Stimulated activated CD8-positive, alpha-beta memory T cell treated with anti-CD3 and anti-CD28 coated beads, Interleukin-12 subunit alpha, Interleukin-12 subunit beta, amount 100 ng/mL, for 4 hours (primary cell): ENCODE results near the gene UTP25.
"Not testable (repeated sequence)": the region's sequence is repeated elsewhere in the genome, so short reads cannot be mapped to it uniquely, and the experiment has no call there.

Experiments
- DNase-seq: peaks from one replicate; pipeline ENCODE4 v3.0.0-alpha.2; 2020; ENCODE audit warnings: low read depth

Gene UTP25

DNA sequence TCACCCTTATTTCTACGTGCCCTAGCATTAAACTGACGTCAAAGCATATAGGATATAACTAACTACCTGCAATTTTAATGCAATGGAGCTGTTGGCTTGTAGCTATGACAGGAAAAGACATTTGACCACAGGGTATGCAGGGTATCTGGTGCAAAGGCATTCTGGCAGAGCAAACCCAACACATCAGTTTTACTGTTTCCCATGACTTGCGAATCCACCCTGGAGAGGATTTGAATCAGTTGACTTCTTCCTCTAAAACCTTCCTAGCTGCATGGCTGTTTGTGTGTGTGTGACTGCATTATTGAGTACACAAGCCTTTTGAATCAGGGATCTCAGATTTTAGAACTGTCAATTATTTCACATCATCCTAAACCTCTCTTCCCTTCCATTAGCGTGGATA, 68.6 kb downstream of the UTP25 start:
- DNase-seq: no peak

DNA sequence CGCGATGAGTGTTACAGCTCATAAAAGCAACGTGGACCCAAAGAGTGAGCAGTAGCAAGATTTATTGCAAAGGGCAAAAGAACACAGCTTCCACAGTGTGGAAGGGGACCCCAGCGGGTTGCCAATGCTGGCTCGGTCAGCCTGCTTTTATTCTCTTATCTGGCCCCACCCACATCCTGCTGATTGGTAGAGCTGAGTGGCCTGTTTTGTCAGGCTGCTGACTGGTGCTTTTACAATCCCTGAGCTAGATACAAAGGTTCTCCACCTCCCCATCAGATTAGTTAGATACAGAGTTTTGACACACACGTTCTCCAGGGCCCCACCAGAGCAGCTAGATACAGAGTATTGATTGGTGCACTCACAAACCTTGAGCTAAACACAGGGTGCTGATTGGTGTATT, 70.5 kb downstream of the UTP25 start:
- DNase-seq: not testable (repeated sequence)

DNA sequence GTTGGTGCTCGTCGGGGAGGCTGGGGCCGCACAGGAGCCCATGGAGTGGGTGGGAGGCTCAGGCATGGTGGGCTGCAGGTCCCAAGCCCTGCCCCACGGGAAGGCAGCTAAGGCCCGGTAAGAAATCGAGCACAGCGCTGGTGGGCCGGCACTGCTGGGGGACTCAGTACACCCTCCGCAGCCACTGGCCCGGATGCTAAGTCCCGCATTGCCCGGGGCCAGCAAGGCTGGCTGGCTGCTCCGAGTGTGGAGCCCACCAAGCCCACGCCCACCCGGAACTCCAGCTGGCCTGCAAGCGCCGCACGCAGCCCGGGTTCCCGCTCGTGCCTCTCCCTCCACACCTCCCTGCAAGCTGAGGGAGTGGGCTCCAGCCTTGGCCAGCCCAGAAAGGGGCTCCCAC, 71.1 kb downstream of the UTP25 start:
- not testable (repeated sequence) for DNase-seq

DNA sequence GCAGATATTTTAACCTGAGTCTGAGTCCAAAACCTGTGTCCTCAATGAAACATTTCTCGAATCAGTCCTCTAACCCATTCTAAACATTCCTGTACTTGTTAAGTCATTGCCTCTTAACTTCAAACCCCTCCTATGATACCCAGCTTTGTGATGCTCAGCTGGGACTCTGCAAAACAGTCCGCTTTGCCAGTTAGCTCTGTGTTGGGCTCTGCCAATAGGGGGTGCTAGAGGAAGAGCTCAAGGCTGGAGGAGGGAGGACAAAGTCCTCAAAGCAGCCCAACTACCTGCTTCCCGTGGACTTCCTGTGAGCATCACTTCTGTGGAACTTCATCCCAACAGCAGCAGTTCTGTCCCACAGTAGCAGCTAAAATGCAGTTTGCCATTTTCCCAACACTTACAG, 72.2 kb downstream of the UTP25 start:
- DNase-seq: no peak

DNA sequence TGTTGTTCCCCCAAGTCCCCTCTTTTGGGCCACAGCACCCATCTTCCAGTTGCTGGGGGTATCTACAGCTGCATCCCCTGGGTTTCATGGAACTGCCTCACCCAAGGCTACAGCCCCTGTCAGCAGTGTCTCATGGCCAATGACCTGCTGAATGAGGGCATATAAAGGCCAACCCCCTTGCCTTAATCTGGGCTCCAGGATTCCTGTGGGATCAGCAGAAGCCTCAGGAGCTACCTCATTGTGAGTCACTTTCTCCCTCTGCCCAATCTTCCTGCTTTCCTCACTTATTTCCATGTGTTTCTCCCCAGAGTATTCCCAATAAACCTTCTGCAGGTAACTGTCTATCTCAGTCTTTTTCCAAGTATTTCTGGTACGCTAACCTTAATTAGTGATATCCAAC, 73.0 kb downstream of the UTP25 start:
- DNase-seq: no peak

DNA sequence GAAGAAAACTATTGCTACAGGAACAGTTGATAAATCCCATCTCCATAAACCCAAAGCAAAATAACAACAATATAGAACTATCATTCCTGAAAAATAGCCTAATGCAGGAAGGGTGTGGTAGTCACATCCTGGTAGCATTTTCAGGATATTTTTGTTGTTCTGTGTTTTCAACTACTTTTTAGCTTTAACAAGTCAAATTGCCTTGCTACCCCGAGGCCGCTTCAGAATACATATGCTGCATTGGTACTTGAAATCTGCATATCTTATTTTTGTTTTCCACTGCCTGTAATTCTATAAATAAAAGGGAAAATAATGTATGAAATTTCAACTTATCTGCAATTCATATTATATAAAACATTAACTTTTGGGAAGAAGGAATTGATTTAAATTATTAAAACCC, 73.4 kb downstream of the UTP25 start:
- DNase-seq: no peak

DNA sequence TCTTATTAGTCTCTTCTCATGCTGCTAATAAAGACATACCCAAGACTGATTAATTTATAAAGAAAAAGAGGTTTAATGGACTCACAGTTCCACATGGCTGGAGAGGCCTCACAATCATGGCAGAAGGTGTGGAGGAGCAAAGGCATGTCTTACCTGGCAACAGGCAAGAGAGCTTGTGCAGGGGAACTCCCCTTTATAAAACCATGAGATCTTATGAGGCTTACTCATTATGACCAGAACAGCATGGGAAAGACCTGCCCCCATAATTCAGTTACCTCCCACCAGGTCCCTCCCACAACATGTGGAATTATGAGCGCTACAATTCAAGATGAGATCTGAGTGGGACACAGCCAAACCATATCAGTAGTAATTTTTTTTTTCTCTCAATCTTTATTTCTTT, 77.0 kb downstream of the UTP25 start:
- not testable (repeated sequence) for DNase-seq
